HUDEP-2 (cell line): ENCODE results near the gene EVA1A.

Source experiments
- DNase-seq, 76 experiments: peaks; one replicate each; lab custom pipeline; 2025; ENCODE audit not compliant: unreplicated experiment in 76 of 76; lab: John Stamatoyannopoulos, UW

EVA1A gene

GRCh38 chr2:75560768-75561565 is at the start of gene EVA1A:
EVA1A (minus strand) TSS chr2:75560939; CDS start chr2:75518140, 42,799 bp downstream.
- DNase-seq = no peak

- DNase-seq = no peak
These were observed 49.3 kb upstream of the EVA1A start for GRCh38 chr2:75609937-75610508.

GRCh38 chr2:75609334-75609689 is 48.6 kb upstream of the EVA1A start:
- DNase-seq = no peak

GRCh38 chr2:75608684-75609333 is 48.1 kb upstream of the EVA1A start:
- peak in 24 of 76 experiments; percentile 2 to 34 (median 19) for DNase-seq

GRCh38 chr2:75607988-75608683 is 47.4 kb upstream of the EVA1A start:
- no peak for DNase-seq

GRCh38 chr2:75607400-75607798 is 46.7 kb upstream of the EVA1A start:
- DNase-seq = no peak

GRCh38 chr2:75606761-75607399 is 46.1 kb upstream of the EVA1A start:
- DNase-seq = no peak

GRCh38 chr2:75605770-75606529 is 45.2 kb upstream of the EVA1A start:
- no peak for DNase-seq

- no peak for DNase-seq
These were observed 43.7 kb upstream of the EVA1A start for GRCh38 chr2:75604484-75604883.

GRCh38 chr2:75603477-75603876 is 42.7 kb upstream of the EVA1A start:
- DNase-seq = no peak

- DNase-seq = no peak
These were observed 42.1 kb upstream of the EVA1A start for GRCh38 chr2:75602724-75603342.

- no peak for DNase-seq
These were observed 39.8 kb upstream of the EVA1A start for GRCh38 chr2:75600461-75601011.

GRCh38 chr2:75598589-75599155 is 37.9 kb upstream of the EVA1A start:
- no peak for DNase-seq

- no peak for DNase-seq
These were observed 37.2 kb upstream of the EVA1A start for GRCh38 chr2:75597949-75598348.

GRCh38 chr2:75596784-75597183 is 36.0 kb upstream of the EVA1A start:
- DNase-seq = no peak

- DNase-seq = no peak
These were observed 35.0 kb upstream of the EVA1A start for GRCh38 chr2:75595541-75596395.

GRCh38 chr2:75594596-75594995 is 33.9 kb upstream of the EVA1A start:
- DNase-seq = no peak

- no peak for DNase-seq
These were observed 32.1 kb upstream of the EVA1A start for GRCh38 chr2:75592888-75593287.
